Measurements from ENCODE around the gene FAM171A2. TPM values are rescaled to one million over a fixed set of nuclear protein-coding genes. Genes with fewer than 3 reads are reported as not detected.
A peak's percentile ranks its signal among the peaks of the same experiment; 100 is the strongest.

The FAM171A2 gene
- polyA plus RNA-seq, 1 donor (not counting 4 experiments of a cell fraction or from before 2014, with no cell fraction given): 0.35 TPM

DNA sequence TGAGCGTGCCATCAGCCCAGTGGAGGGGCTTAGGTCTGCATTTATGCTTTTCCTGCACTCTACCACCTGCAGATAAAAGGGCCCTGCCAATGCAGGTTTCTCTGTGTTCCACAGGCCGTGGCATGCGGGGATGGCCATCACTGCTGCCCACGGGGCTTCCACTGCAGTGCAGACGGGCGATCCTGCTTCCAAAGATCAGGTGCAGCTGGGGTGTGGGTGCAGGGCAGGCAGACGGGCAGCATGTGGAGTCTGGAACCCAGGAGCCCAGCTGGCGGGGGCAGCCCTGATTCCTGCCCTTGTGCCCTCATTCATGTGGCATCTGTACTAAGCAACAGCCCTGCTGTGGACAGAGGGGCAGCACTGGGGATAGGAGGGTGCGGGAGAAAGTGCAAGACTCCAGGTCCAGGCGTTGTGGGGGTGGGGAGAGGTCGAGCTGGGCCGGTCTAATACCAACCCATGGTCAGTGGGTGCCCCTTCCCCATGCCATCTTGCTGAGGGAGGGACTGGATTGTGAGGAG, 14.0 kb downstream of the FAM171A2 start:
- FAIRE-seq: no peak
- H3K4me2 ChIP-seq (ENCODE audit: control insufficient read depth, extremely low read depth, insufficient read depth, low read depth, low read length): no peak overlapping the region

DNA sequence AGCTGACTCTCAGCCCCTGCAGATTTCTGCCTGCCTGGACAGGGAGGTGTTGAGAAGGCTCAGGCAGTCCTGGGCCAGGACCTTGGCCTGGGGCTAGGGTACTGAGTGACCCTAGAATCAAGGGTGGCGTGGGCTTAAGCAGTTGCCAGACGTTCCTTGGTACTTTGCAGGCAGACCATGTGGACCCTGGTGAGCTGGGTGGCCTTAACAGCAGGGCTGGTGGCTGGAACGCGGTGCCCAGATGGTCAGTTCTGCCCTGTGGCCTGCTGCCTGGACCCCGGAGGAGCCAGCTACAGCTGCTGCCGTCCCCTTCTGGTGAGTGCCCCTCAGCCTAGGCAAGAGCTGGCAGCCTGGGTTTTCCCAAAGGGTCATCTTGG, 14.7 kb downstream of the FAM171A2 start:
- Histone ChIP-seq H3K4me3 (ENCODE audit: control insufficient read depth in 2 of 3, extremely low read depth in 1 of 3, insufficient read depth in 2 of 3, low read depth in 1 of 3, low read length in 3 of 3) (peak overlapping the region in 1 of 3 experiments; percentile 31), H3K9ac (ENCODE audit: control insufficient read depth, extremely low read depth, insufficient read depth, low read length) (peak overlapping the region; percentile 35), H3K79me2 (ENCODE audit: control insufficient read depth, insufficient read depth, low read length) (peaks cover 15% of the 10 kb centered on the region), H3K9me3 (ENCODE audit: control insufficient read depth, low read depth, low read length) (no peaks in the 10 kb centered on the region), H3K9me1 (ENCODE audit: control insufficient read depth, extremely low read depth, insufficient read depth, low read length) (no peaks in the 10 kb centered on the region), H3K4me1 (ENCODE audit: control insufficient read depth, extremely low read depth, insufficient read depth, low read length) (peaks cover 33% of the 10 kb centered on the region), H3K4me2 (ENCODE audit: control insufficient read depth, extremely low read depth, insufficient read depth, low read depth, low read length) (peak overlapping the region; percentile 45), H3K36me3 (ENCODE audit: control insufficient read depth in 2 of 2, extremely low read depth in 1 of 2, insufficient read depth in 2 of 2, low read length in 2 of 2) (peaks cover 25 to 33% of the 10 kb centered on the region in 2 experiments), H3K27ac (ENCODE audit: control insufficient read depth, insufficient read depth, low read length) (peak overlapping the region; percentile 74), H2AFZ (ENCODE audit: control insufficient read depth, low read length) (no peak overlapping the region), H4K20me1 (ENCODE audit: control insufficient read depth, extremely low read depth, insufficient read depth, low read length) (no peaks in the 10 kb centered on the region), H3K27me3 (ENCODE audit: control insufficient read depth, extremely low read depth, insufficient read depth, low read length) (no peaks in the 10 kb centered on the region)
- no peak for DNase-seq (ENCODE audit: low read depth, low spot score)
- no peak for TF ChIP-seq EZH2 (IDR thresholded peaks at IDR 0.05; ENCODE audit: low read length)
- TF ChIP-seq, protein P1, sequence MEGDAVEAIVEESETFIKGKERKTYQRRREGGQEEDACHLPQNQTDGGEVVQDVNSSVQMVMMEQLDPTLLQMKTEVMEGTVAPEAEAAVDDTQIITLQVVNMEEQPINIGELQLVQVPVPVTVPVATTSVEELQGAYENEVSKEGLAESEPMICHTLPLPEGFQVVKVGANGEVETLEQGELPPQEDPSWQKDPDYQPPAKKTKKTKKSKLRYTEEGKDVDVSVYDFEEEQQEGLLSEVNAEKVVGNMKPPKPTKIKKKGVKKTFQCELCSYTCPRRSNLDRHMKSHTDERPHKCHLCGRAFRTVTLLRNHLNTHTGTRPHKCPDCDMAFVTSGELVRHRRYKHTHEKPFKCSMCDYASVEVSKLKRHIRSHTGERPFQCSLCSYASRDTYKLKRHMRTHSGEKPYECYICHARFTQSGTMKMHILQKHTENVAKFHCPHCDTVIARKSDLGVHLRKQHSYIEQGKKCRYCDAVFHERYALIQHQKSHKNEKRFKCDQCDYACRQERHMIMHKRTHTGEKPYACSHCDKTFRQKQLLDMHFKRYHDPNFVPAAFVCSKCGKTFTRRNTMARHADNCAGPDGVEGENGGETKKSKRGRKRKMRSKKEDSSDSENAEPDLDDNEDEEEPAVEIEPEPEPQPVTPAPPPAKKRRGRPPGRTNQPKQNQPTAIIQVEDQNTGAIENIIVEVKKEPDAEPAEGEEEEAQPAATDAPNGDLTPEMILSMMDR (optimal IDR thresholded peaks at IDR 0.05 in 1 of 3, IDR thresholded peaks at IDR 0.05 in 1 of 3, conservative IDR thresholded peaks at IDR 0.05 in 1 of 3; ENCODE audit: extremely low read depth in 1 of 3, insufficient read depth in 2 of 3, low read length in 3 of 3): no peak
- no peak for FAIRE-seq
- dilution Hi-C loops (cut with MboI; ENCODE audit: extremely low pct_ligation_motif_present, low sequenced_read_pairs): no loop called here

More for the DNA sequence above, 14.0 kb downstream of the FAM171A2 start:
- Histone ChIP-seq H3K9me1 (ENCODE audit: control insufficient read depth, extremely low read depth, insufficient read depth, low read length) (no peaks in the 10 kb centered on the region), H3K36me3 (ENCODE audit: control insufficient read depth in 2 of 2, extremely low read depth in 1 of 2, insufficient read depth in 2 of 2, low read length in 2 of 2) (peaks cover 25 to 33% of the 10 kb centered on the region in 2 experiments), H2AFZ (ENCODE audit: control insufficient read depth, low read length) (no peak overlapping the region), H3K27me3 (ENCODE audit: control insufficient read depth, extremely low read depth, insufficient read depth, low read length) (no peaks in the 10 kb centered on the region), H3K4me3 (ENCODE audit: control insufficient read depth in 2 of 3, extremely low read depth in 1 of 3, insufficient read depth in 2 of 3, low read depth in 1 of 3, low read length in 3 of 3) (no peak overlapping the region), H3K4me1 (ENCODE audit: control insufficient read depth, extremely low read depth, insufficient read depth, low read length) (peaks cover 27% of the 10 kb centered on the region), H3K27ac (ENCODE audit: control insufficient read depth, insufficient read depth, low read length) (no peak overlapping the region), H3K9ac (ENCODE audit: control insufficient read depth, extremely low read depth, insufficient read depth, low read length) (peak overlapping the region; percentile 35), H4K20me1 (ENCODE audit: control insufficient read depth, extremely low read depth, insufficient read depth, low read length) (no peaks in the 10 kb centered on the region), H3K79me2 (ENCODE audit: control insufficient read depth, insufficient read depth, low read length) (peaks cover 15% of the 10 kb centered on the region), H3K9me3 (ENCODE audit: control insufficient read depth, low read depth, low read length) (no peaks in the 10 kb centered on the region)
- TF ChIP-seq EZH2 (IDR thresholded peaks at IDR 0.05; ENCODE audit: low read length): no peak
- TF ChIP-seq, protein P1 (optimal IDR thresholded peaks at IDR 0.05 in 1 of 3, IDR thresholded peaks at IDR 0.05 in 1 of 3, conservative IDR thresholded peaks at IDR 0.05 in 1 of 3; ENCODE audit: extremely low read depth in 1 of 3, insufficient read depth in 2 of 3, low read length in 3 of 3): no peak
- no peak for DNase-seq (ENCODE audit: low read depth, low spot score)
- dilution Hi-C loops (cut with MboI; ENCODE audit: extremely low pct_ligation_motif_present, low sequenced_read_pairs): no loop called here

Data from keratinocyte (primary cell).